ENCODE results near the gene PLPP1. TPM values are rescaled to one million over a fixed set of nuclear protein-coding genes. Genes with fewer than 3 reads are reported as not detected.

Gene PLPP1
- total RNA-seq, 4 donors from 2014 or later = 73.1 to 116 (median 89.6) TPM

DNA sequence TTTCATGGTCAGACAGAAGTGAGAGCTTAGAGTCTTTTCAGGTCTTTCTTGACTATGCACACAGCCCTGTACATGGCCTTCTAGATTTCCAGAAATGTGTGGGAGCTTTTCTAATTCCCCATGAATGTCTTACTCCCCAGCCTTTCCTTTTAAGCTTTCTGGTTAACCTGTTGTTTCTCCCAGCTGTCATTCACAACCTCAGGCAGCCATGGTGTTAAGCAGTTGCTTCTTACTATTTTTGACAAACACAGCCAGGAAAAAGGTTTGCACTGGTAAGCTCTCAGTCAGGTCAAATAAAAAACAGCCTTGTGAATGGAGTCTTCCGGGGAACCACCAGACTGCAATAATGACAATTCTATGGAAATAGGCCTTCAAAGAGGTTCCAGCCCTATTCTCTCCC lies 142.1 kb downstream of the PLPP1 start:
- intact Hi-C loops (cut with DNase I; ENCODE audit: low total_unique reads) = no loop called here
- DNase-seq (ENCODE audit: low spot score in 2 of 2) = no peak
- H3K4me3 ChIP-seq (ENCODE audit: low read depth, poor library complexity, severe bottlenecking) = no peak overlapping the region
- 95 to 100% methylated on average over 1 of the region's 1 CpG for WGBS, 2 donors
- no peak for TF ChIP-seq POLR2A (IDR thresholded peaks at IDR 0.05)
- no peak for TF ChIP-seq CTCF (IDR thresholded peaks at IDR 0.05)

DNA sequence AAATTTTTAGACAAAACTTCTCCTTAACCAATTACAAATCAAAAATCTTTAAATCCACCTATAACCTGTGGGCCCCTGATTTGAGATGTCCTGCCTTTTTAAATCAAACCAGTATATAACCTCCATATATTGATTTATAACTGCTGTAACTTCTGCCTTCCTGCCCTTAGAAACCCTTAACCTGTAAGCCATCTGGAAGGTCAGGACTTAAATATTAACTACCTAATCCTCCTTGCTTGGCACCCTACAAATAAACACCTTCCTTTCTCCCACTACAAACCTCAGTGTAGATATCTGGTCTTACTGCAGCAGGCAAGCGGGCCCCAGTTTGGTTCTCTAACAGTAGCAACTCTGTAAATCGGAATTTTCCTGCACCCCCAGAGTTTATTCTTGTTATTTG lies 143.1 kb downstream of the PLPP1 start:
- 92 to 98% methylated on average over 2 of the region's 2 CpGs for WGBS, 2 donors
- TF ChIP-seq POLR2A (IDR thresholded peaks at IDR 0.05) (no peak), CTCF (IDR thresholded peaks at IDR 0.05) (no peak)
- H3K4me3 ChIP-seq (ENCODE audit: low read depth, poor library complexity, severe bottlenecking) = no peak overlapping the region
- no peak for DNase-seq (ENCODE audit: low spot score in 2 of 2)
- intact Hi-C loops (cut with DNase I; ENCODE audit: low total_unique reads) = no loop called here

GRCh38 chr5:55387865-55388264 lies 146.9 kb downstream of the PLPP1 start:
- TF ChIP-seq POLR2A (IDR thresholded peaks at IDR 0.05) (no peak), CTCF (IDR thresholded peaks at IDR 0.05) (no peak)
- intact Hi-C loops (cut with DNase I; ENCODE audit: low total_unique reads) = no loop called here
- H3K4me3 ChIP-seq (ENCODE audit: low read depth, poor library complexity, severe bottlenecking) = no peak overlapping the region
- WGBS, 2 donors = 78 to 79% methylated on average over 2 of the region's 2 CpGs
- no peak for DNase-seq (ENCODE audit: low spot score in 2 of 2)

- no peak for DNase-seq (ENCODE audit: low spot score in 2 of 2)
- no peak for TF ChIP-seq CTCF (IDR thresholded peaks at IDR 0.05)
- no peak for TF ChIP-seq POLR2A (IDR thresholded peaks at IDR 0.05)
- 83 to 84% methylated on average over 1 of the region's 1 CpG for WGBS, 2 donors
- intact Hi-C loops (cut with DNase I; ENCODE audit: low total_unique reads) = no loop called here
- H3K4me3 ChIP-seq (ENCODE audit: low read depth, poor library complexity, severe bottlenecking) = no peak overlapping the region
Observed at GRCh38 chr5:55386356-55386755, 148.4 kb downstream of the PLPP1 start.

DNA sequence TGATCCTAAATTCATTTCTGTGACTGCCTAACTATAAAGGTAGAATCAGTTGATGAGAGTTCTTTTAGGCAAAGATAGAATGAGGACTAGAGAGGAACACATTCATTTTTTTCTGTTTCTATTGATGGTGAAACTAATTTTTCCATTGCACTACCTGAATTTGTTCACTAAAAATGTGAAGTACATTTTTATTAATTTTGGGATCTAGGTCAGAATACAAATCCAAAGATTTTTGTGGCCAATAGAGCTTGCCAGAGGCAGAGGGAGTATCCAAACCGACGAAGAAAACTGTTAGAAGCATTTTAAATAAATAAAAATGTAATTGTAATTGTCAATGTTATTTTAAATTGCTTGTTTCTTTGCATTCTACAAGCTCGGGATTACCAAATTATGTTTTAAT lies 148.9 kb downstream of the PLPP1 start:
- TF ChIP-seq CTCF (IDR thresholded peaks at IDR 0.05) = no peak
- no peak for TF ChIP-seq POLR2A (IDR thresholded peaks at IDR 0.05)
- intact Hi-C loops (cut with DNase I; ENCODE audit: low total_unique reads) = no loop called here
- H3K4me3 ChIP-seq (ENCODE audit: low read depth, poor library complexity, severe bottlenecking) = no peak overlapping the region
- 60 to 64% methylated on average over 3 of the region's 3 CpGs for WGBS, 2 donors
- no peak for DNase-seq (ENCODE audit: low spot score in 2 of 2)

GRCh38 chr5:55385227-55385626 lies 149.5 kb downstream of the PLPP1 start:
- 100% methylated on average over 1 of the region's 1 CpG for WGBS, 2 donors
- no peak for DNase-seq (ENCODE audit: low spot score in 2 of 2)
- TF ChIP-seq CTCF (IDR thresholded peaks at IDR 0.05) (no peak), POLR2A (IDR thresholded peaks at IDR 0.05) (no peak)
- intact Hi-C loops (cut with DNase I; ENCODE audit: low total_unique reads) = no loop called here
- H3K4me3 ChIP-seq (ENCODE audit: low read depth, poor library complexity, severe bottlenecking) = no peak overlapping the region
